LNCaP clone FGC (cell line): ENCODE data around the gene SEMA3E.

Source experiments
- DNase-seq: peaks from one replicate; pipeline ENCODE4 v3.0.0-alpha.2; 2011; ENCODE audit warnings: low read depth
- H3K4me3 ChIP-seq: 2 replicates; pipeline ENCODE4 v1.5.1; 2011; ENCODE audit warnings: mild to moderate bottlenecking, low read depth, low read length, control low read depth
- TF ChIP-seq, protein P1 (sequence below): IDR thresholded peaks from 2 replicates; pipeline ENCODE4 v1.5.1; 2012; ENCODE audit warnings: mild to moderate bottlenecking; ENCODE audit not compliant: control insufficient read depth, insufficient read depth; ENCODE audit errors: extremely low read depth

SEMA3E gene

DNA sequence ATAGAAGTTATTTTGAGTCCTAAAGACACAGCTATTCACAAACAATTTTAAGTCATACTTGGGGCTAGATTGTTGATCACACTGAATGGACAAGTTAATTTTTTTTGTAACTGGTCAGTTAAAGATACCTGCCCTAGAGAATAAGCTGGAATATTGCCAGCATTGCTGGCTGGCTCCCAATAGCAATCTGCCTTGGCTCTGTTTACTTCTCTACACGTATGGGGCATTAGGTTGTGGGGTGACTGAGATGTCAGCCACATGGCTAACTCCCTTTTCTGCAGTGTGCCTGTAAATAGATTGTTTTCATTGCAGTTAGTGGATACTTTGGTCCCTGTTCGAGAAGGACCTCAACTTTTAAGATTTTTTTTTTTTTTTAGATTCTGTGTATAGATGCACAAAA lies 128.2 kb downstream of the SEMA3E start:
- DNase-seq, result no peak
- TF ChIP-seq, protein P1, sequence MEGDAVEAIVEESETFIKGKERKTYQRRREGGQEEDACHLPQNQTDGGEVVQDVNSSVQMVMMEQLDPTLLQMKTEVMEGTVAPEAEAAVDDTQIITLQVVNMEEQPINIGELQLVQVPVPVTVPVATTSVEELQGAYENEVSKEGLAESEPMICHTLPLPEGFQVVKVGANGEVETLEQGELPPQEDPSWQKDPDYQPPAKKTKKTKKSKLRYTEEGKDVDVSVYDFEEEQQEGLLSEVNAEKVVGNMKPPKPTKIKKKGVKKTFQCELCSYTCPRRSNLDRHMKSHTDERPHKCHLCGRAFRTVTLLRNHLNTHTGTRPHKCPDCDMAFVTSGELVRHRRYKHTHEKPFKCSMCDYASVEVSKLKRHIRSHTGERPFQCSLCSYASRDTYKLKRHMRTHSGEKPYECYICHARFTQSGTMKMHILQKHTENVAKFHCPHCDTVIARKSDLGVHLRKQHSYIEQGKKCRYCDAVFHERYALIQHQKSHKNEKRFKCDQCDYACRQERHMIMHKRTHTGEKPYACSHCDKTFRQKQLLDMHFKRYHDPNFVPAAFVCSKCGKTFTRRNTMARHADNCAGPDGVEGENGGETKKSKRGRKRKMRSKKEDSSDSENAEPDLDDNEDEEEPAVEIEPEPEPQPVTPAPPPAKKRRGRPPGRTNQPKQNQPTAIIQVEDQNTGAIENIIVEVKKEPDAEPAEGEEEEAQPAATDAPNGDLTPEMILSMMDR, result no peak
- H3K4me3 ChIP-seq, result no peak overlapping the region

DNA sequence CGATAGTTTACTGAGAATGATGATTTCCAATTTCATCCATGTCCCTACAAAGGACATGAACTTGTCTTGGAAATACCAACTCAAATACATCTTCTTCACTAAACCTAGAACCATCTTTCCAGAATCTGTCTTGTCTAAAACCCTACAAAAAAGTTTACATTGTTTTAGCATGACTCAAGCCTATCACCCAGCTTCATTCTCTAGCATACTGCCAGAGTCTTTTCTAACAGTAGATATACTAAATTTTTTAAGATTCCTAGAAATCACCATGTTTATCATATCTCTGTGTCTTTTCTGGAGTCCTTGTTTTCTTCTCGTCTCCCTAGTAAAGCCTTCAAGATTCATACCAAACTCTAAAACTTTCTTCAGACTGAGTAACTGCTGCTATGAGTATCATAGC lies 129.7 kb downstream of the SEMA3E start:
- no peak overlapping the region for H3K4me3 ChIP-seq
- TF ChIP-seq, protein P1, result no peak
- DNase-seq, result no peak

DNA sequence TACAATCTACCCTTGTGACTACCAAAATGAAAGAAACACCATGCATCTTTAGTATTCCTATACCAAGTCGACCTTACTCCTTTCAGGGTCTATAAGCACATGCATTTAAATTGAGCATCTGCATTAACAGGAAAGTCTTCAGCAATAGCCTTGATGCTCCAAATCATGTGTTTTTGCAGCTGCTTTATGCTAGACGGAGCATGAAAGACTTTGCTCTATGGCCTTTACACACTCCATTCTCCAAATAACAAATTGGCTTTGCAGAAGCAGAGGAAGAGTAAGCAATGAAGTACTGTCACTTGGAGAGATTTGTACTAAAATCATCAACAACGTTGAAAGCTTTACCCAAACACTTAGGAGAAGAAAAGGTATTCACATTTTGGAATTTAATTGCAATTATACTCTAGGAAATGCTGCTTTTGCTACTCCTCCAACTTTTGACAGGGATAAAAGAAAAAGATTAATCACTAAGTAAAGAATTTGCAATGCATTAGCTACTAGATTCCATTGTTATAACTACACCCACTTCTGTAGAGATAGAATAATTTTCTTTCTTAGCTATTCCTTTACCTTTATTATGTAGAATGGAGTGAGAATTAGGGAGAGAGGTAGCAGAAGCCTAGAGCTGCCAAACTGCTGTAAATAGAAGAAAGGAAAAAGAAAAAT lies 131.8 kb downstream of the SEMA3E start:
- H3K4me3 ChIP-seq, result no peak overlapping the region
- TF ChIP-seq, protein P1, result no peak
- no peak for DNase-seq

DNA sequence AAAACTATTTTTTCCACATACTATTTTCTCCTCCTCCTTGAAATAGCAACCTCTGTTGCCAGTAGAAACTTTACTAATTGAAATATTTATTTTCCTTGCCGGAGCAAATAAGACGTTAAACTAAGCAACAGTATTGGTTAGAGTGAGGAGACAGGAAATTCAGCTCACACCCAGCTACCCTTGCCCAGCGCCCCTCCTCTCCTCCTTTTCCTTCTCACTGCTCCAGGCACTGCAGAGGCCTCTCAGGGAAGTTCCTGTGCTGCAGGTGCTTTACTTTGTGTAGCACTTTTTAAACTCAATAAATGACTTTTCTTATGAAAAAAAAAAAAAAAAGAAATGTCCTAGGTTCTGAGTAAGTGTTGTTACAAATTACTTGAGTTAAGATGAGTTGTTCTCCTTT lies 134.0 kb downstream of the SEMA3E start:
- no peak overlapping the region for H3K4me3 ChIP-seq
- TF ChIP-seq, protein P1, result no peak
- no peak for DNase-seq

DNA sequence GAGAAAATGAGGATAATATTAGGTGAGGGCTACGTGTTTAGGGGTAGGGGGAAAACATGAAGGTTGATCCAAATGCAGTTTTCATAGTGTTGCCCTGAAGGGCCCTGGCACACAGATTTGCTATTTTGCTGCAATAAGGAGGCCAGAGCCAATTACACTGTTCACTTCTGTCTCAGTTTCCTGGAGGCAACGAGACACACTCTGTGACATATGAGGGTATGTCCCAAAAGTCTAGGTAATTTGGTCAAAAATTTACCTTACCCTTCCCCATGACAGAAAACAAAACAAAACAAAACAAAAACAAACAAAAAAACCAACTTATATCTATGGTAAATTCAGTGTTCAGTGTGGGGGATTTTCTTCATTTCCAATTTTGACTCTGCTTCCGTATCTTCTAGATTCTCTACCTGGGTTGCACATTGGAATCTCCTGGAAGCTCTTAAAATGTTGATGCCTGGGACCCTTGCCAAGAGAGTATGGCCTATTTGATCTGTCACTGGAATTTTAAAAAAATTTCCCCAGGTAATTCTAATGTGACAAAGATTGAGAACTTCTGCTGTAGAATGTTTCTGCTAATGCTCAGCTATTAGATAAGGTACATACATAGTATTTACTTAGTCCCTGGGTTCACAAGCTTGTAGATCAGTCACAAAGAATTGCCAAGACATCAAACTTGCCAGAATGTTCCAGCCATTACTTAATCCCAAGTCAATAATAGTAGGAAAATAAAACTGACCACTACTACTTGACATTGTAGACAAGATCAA lies 139.5 kb downstream of the SEMA3E start:
- TF ChIP-seq, protein P1, result no peak
- no peak overlapping the region for H3K4me3 ChIP-seq
- DNase-seq, result no peak

DNA sequence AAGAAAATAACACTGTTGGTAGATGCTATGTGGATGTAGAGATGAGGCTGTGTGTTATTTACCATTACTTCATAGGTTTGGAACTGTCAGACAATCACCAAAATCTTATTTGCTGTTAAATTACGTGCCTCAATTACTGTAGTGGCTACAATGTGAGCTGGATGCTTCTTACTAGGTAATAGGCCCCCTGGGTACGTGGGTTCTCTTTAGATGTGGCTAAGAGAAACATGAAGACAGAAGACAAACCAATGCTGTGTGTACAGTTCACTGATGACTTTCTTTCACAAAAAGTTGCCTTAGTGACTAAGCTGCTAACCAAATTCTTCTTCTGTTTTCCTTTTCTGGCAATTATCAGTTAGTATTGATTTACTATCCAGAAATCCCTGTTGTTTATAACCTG lies 144.6 kb downstream of the SEMA3E start:
- H3K4me3 ChIP-seq, result no peak overlapping the region
- TF ChIP-seq, protein P1, result no peak

DNA sequence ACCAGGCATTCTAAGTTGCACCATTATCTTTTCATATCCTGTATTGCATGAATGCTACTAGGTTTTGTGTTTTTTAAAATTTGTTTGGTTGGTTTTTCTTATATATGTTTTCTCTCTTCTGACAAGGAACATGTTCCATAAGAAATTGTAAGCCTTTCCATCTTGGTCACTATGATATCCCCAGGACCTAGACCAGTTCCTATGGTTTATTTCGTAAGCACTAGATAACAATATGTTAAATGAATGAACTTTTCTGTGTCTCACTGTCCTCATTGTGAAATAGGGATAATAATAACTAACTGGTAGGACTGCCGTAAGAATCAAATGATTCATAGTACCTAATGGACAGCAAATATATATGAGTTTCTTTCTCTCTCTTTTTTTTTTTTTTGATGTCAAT lies 146.3 kb downstream of the SEMA3E start:
- DNase-seq, result no peak
- H3K4me3 ChIP-seq, result no peak overlapping the region
- TF ChIP-seq, protein P1, result no peak

More for the DNA sequence above, 144.6 kb downstream of the SEMA3E start:
- DNase-seq, result no peak
